Midbrain (tissue), 1 donor: ENCODE measurements around the gene FAM53B.
A peak's percentile ranks its signal among the peaks of the same experiment; 100 is the strongest.

ENCODE experiments used
- DNase-seq: peaks from one replicate; lab custom pipeline; 2025; lab: John Stamatoyannopoulos, UW

Gene FAM53B

GRCh38 chr10:124742413-124743190 is 1.6 kb downstream of the FAM53B start:
- no peak for DNase-seq

- no peak for DNase-seq
These were observed 2.2 kb downstream of the FAM53B start for GRCh38 chr10:124741922-124742412.

- peak; percentile 90 for DNase-seq
These were observed 2.8 kb downstream of the FAM53B start for GRCh38 chr10:124741281-124741921.

GRCh38 chr10:124740369-124741280 is 3.6 kb downstream of the FAM53B start:
- DNase-seq: peak; percentile 77

GRCh38 chr10:124739986-124740368 is 4.2 kb downstream of the FAM53B start:
- no peak for DNase-seq

- no peak for DNase-seq
These were observed 4.9 kb downstream of the FAM53B start for GRCh38 chr10:124739119-124739921.

GRCh38 chr10:124738441-124738840 is 5.7 kb downstream of the FAM53B start:
- no peak for DNase-seq

GRCh38 chr10:124737708-124738107 is 6.5 kb downstream of the FAM53B start:
- DNase-seq: no peak

GRCh38 chr10:124737221-124737620 is 7.0 kb downstream of the FAM53B start:
- DNase-seq: no peak

- peak; percentile 75 for DNase-seq
These were observed 7.6 kb downstream of the FAM53B start for GRCh38 chr10:124736491-124737136.

- no peak for DNase-seq
These were observed 8.5 kb downstream of the FAM53B start for GRCh38 chr10:124735491-124736286.

- DNase-seq: no peak
These were observed 9.6 kb downstream of the FAM53B start for GRCh38 chr10:124734311-124735166.

- no peak for DNase-seq
These were observed 10.5 kb downstream of the FAM53B start for GRCh38 chr10:124733571-124734245.

- no peak for DNase-seq
These were observed 11.1 kb downstream of the FAM53B start for GRCh38 chr10:124732931-124733570.

- no peak for DNase-seq
These were observed 12.6 kb downstream of the FAM53B start for GRCh38 chr10:124731551-124731950.

- no peak for DNase-seq
These were observed 13.4 kb downstream of the FAM53B start for GRCh38 chr10:124730790-124731189.

- no peak for DNase-seq
These were observed 15.1 kb downstream of the FAM53B start for GRCh38 chr10:124728830-124729661.
